ENCODE results near the gene IWS1. TPM values are rescaled to one million over a fixed set of nuclear protein-coding genes. Genes with fewer than 3 reads are reported as not detected.
"Not testable (repeated sequence)": the region's sequence is repeated elsewhere in the genome, so short reads cannot be mapped to it uniquely, and the experiment has no call there.

The IWS1 gene
- total RNA-seq, 2 donors from 2014 or later = 91.4 to 107 TPM

GRCh38 chr2:127528487-127528886, 2.2 kb upstream of the IWS1 start:
- peaks cover 12% of the 10 kb centered on the region for H3K9me3 Mint-ChIP-seq
- Histone ChIP-seq H3K9ac (ENCODE audit: extremely low read depth, low read length, poor library complexity, severe bottlenecking) (peak overlapping the region; percentile 99), H3K9me3 (ENCODE audit: control insufficient read depth, low read length) (peaks cover 15% of the 10 kb centered on the region), H3K36me3 (ENCODE audit: control insufficient read depth, insufficient read depth, low read length) (peaks cover 8% of the 10 kb centered on the region), H3K4me3 (ENCODE audit: low read length) (peak overlapping the region; percentile 98), H3K4me1 (ENCODE audit: control insufficient read depth, insufficient read depth, low read length) (no peaks in the 10 kb centered on the region), H3K27ac (ENCODE audit: low read depth, low read length) (peak overlapping the region; percentile 95), H3K27me3 (ENCODE audit: control insufficient read depth, insufficient read depth, low read length, poor library complexity, severe bottlenecking) (no peaks in the 10 kb centered on the region)
- peaks cover 24% of the 10 kb centered on the region for H3K4me1 Mint-ChIP-seq
- peak; percentile 59 for TF ChIP-seq CTCF (conservative IDR thresholded peaks at IDR 0.05)
- peaks cover 2% of the 10 kb centered on the region for H3K27me3 Mint-ChIP-seq (ENCODE audit: insufficient read depth)
- H3K27ac Mint-ChIP-seq = peak overlapping the region; percentile 100
- peak overlapping the region; percentile 91 for H3K4me3 Mint-ChIP-seq
- peaks cover 5% of the 10 kb centered on the region for H3K36me3 Mint-ChIP-seq (ENCODE audit: low read depth)
- DNase-seq = peak; percentile 71
- 69 to 70% methylated on average over 3 to 4 of the region's 4 CpGs for WGBS, 2 experiments (ENCODE audit: insufficient coverage in 1 of 2, insufficient read length in 1 of 2)

- no peak for TF ChIP-seq CTCF (conservative IDR thresholded peaks at IDR 0.05)
- no peaks in the 10 kb centered on the region for H3K27me3 ChIP-seq (ENCODE audit: control insufficient read depth, insufficient read depth, low read length, poor library complexity, severe bottlenecking)
- H3K27ac ChIP-seq (ENCODE audit: low read depth, low read length) = peak overlapping the region; percentile 95
- H3K4me1 ChIP-seq (ENCODE audit: control insufficient read depth, insufficient read depth, low read length) = no peaks in the 10 kb centered on the region
- H3K9me3 ChIP-seq (ENCODE audit: control insufficient read depth, low read length) = peaks cover 15% of the 10 kb centered on the region
- H3K27me3 Mint-ChIP-seq (ENCODE audit: insufficient read depth) = no peaks in the 10 kb centered on the region
- WGBS, 2 experiments (ENCODE audit: insufficient coverage in 1 of 2, insufficient read length in 1 of 2) = 14 to 21% methylated on average over 6 to 13 of the region's 13 CpGs
- H3K4me3 Mint-ChIP-seq = peak overlapping the region; percentile 91
- peak overlapping the region; percentile 100 for H3K27ac Mint-ChIP-seq
- H3K36me3 Mint-ChIP-seq (ENCODE audit: low read depth) = peaks cover 18% of the 10 kb centered on the region
- H3K4me3 ChIP-seq (ENCODE audit: low read length) = peak overlapping the region; percentile 98
- peaks cover 26% of the 10 kb centered on the region for H3K4me1 Mint-ChIP-seq
- peaks cover 21% of the 10 kb centered on the region for H3K36me3 ChIP-seq (ENCODE audit: control insufficient read depth, insufficient read depth, low read length)
- peak; percentile 61 for DNase-seq
- H3K9me3 Mint-ChIP-seq = peaks cover 12% of the 10 kb centered on the region
- peak overlapping the region; percentile 99 for H3K9ac ChIP-seq (ENCODE audit: extremely low read depth, low read length, poor library complexity, severe bottlenecking)
These were observed 914 bp upstream of the IWS1 start for GRCh38 chr2:127527001-127527804.

- Histone ChIP-seq H3K9me3 (ENCODE audit: control insufficient read depth, low read length) (peaks cover 15% of the 10 kb centered on the region), H3K27ac (ENCODE audit: low read depth, low read length) (peak overlapping the region; percentile 95), H3K9ac (ENCODE audit: extremely low read depth, low read length, poor library complexity, severe bottlenecking) (peak overlapping the region; percentile 99), H3K4me3 (ENCODE audit: low read length) (peak overlapping the region; percentile 98), H3K36me3 (ENCODE audit: control insufficient read depth, insufficient read depth, low read length) (peaks cover 36% of the 10 kb centered on the region), H3K4me1 (ENCODE audit: control insufficient read depth, insufficient read depth, low read length) (no peaks in the 10 kb centered on the region), H3K27me3 (ENCODE audit: control insufficient read depth, insufficient read depth, low read length, poor library complexity, severe bottlenecking) (no peaks in the 10 kb centered on the region)
- Mint-ChIP-seq H3K4me3 (peak overlapping the region; percentile 91), H3K4me1 (peaks cover 29% of the 10 kb centered on the region), H3K9me3 (peaks cover 9% of the 10 kb centered on the region), H3K27me3 (ENCODE audit: insufficient read depth) (no peaks in the 10 kb centered on the region), H3K27ac (peak overlapping the region; percentile 100), H3K36me3 (ENCODE audit: low read depth) (peaks cover 29% of the 10 kb centered on the region)
- DNase-seq = peak; percentile 71
- WGBS, 2 experiments (ENCODE audit: insufficient coverage in 1 of 2, insufficient read length in 1 of 2) = 1 to 4% methylated on average over 5 to 19 of the region's 19 CpGs
- no peak for TF ChIP-seq CTCF (conservative IDR thresholded peaks at IDR 0.05)
These were observed 578 bp downstream of the IWS1 start for GRCh38 chr2:127525691-127526131.

DNA sequence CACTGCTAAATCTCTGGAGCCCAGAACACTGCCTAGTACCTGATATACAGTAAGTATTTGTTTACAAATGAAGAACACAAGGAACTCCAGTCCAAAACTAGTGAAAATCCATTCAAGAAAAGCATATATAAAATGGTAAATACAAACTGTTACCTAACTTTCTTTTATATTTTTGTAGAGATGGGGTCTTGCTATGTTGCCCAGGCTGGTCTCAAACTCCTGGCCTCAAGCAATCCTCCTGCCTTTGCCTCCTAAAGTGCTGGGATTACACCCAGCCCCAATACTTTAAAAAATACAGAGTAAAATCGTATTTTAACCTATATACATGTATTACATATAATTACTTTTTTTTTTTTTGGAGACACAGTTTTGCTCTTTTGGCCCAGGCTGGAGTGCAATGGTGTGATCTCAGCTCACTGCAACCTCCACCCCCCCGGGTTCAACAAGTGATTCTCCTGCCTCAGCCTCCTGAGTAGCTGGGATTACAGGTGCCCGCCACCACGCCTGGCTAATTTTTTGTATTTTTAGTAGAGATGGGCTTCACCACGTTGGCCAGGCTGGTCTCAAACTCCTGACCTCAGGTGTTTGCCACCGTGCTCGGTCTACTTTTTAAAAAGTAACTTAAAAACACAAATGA, 2.0 kb downstream of the IWS1 start:
- Mint-ChIP-seq H3K36me3 (ENCODE audit: low read depth) (peaks cover 41% of the 10 kb centered on the region), H3K4me3 (peak overlapping the region; percentile 91), H3K4me1 (peaks cover 29% of the 10 kb centered on the region)
- not testable (repeated sequence) for H3K9me3 ChIP-seq (ENCODE audit: control insufficient read depth, low read length); H3K27me3 Mint-ChIP-seq (ENCODE audit: insufficient read depth); H3K9me3 Mint-ChIP-seq; H3K9ac ChIP-seq (ENCODE audit: extremely low read depth, low read length, poor library complexity, severe bottlenecking); H3K27me3 ChIP-seq (ENCODE audit: control insufficient read depth, insufficient read depth, low read length, poor library complexity, severe bottlenecking); H3K27ac Mint-ChIP-seq; DNase-seq; H3K27ac ChIP-seq (ENCODE audit: low read depth, low read length); H3K4me1 ChIP-seq (ENCODE audit: control insufficient read depth, insufficient read depth, low read length)
- H3K36me3 ChIP-seq (ENCODE audit: control insufficient read depth, insufficient read depth, low read length) = peaks cover 50% of the 10 kb centered on the region
- H3K4me3 ChIP-seq (ENCODE audit: low read length) = peak overlapping the region; percentile 98
- WGBS, 2 experiments (ENCODE audit: insufficient coverage in 1 of 2, insufficient read length in 1 of 2) = 89 to 100% methylated on average over 6 to 7 of the region's 7 CpGs
